ENCODE measurements around the gene AFF3.
A peak's percentile ranks its signal among the peaks of the same experiment; 100 is the strongest.
"Not testable (repeated sequence)": the region's sequence is repeated elsewhere in the genome, so short reads cannot be mapped to it uniquely, and the experiment has no call there.

Gene AFF3

GRCh38 chr2:100142393-100142792, at the start of gene AFF3:
TSS of gene AFF3 (minus strand) at chr2:100142590. CDS start at chr2:100104454, 38,136 bp downstream.
- peak; percentile 31 for DNase-seq

GRCh38 chr2:100189387-100189786, 47.0 kb upstream of the AFF3 start:
- no peak for DNase-seq

- no peak for DNase-seq
These were observed 45.9 kb upstream of the AFF3 start for GRCh38 chr2:100188326-100188725.

- DNase-seq: no peak
These were observed 43.7 kb upstream of the AFF3 start for GRCh38 chr2:100186126-100186525.

- no peak for DNase-seq
These were observed 43.1 kb upstream of the AFF3 start for GRCh38 chr2:100185516-100185915.

GRCh38 chr2:100185105-100185504, 42.7 kb upstream of the AFF3 start:
- no peak for DNase-seq

GRCh38 chr2:100184055-100184737, 41.8 kb upstream of the AFF3 start:
- peak; percentile 7 for DNase-seq

GRCh38 chr2:100182494-100183361, 40.3 kb upstream of the AFF3 start:
- DNase-seq: no peak

GRCh38 chr2:100180503-100180902, 38.1 kb upstream of the AFF3 start:
- DNase-seq: no peak

- DNase-seq: no peak
These were observed 37.4 kb upstream of the AFF3 start for GRCh38 chr2:100179806-100180205.

- DNase-seq: no peak
These were observed 36.5 kb upstream of the AFF3 start for GRCh38 chr2:100178864-100179263.

GRCh38 chr2:100178085-100178788, 35.8 kb upstream of the AFF3 start:
- DNase-seq: peak; percentile 35

GRCh38 chr2:100176925-100177324, 34.5 kb upstream of the AFF3 start:
- no peak for DNase-seq

GRCh38 chr2:100174026-100174431, 31.6 kb upstream of the AFF3 start:
- DNase-seq: no peak

GRCh38 chr2:100166701-100167100, 24.3 kb upstream of the AFF3 start:
- no peak for DNase-seq

- DNase-seq: no peak
These were observed 21.2 kb upstream of the AFF3 start for GRCh38 chr2:100163605-100164004.

- no peak for DNase-seq
These were observed 19.7 kb upstream of the AFF3 start for GRCh38 chr2:100161945-100162620.

- no peak for DNase-seq
These were observed 18.0 kb upstream of the AFF3 start for GRCh38 chr2:100160396-100160795.

- not testable (repeated sequence) for DNase-seq
These were observed 9.4 kb upstream of the AFF3 start for GRCh38 chr2:100151832-100152231.

- DNase-seq: no peak
These were observed 8.9 kb upstream of the AFF3 start for GRCh38 chr2:100151310-100151709.

- no peak for DNase-seq
These were observed 6.5 kb upstream of the AFF3 start for GRCh38 chr2:100148883-100149282.

- DNase-seq: no peak
These were observed 4.2 kb upstream of the AFF3 start for GRCh38 chr2:100146657-100146960.

Measured in CD4-positive, alpha-beta T cell treated with Interleukin-21 for 1 hour (primary cell).